CD4-positive, alpha-beta T cell treated with Interleukin-6 for 4 hours (primary cell): ENCODE data around the gene PXT1.

Experiments
- DNase-seq: peaks from one replicate; pipeline ENCODE4 v3.0.0-alpha.2; 2020; ENCODE audit warnings: mixed read lengths

Gene PXT1

DNA sequence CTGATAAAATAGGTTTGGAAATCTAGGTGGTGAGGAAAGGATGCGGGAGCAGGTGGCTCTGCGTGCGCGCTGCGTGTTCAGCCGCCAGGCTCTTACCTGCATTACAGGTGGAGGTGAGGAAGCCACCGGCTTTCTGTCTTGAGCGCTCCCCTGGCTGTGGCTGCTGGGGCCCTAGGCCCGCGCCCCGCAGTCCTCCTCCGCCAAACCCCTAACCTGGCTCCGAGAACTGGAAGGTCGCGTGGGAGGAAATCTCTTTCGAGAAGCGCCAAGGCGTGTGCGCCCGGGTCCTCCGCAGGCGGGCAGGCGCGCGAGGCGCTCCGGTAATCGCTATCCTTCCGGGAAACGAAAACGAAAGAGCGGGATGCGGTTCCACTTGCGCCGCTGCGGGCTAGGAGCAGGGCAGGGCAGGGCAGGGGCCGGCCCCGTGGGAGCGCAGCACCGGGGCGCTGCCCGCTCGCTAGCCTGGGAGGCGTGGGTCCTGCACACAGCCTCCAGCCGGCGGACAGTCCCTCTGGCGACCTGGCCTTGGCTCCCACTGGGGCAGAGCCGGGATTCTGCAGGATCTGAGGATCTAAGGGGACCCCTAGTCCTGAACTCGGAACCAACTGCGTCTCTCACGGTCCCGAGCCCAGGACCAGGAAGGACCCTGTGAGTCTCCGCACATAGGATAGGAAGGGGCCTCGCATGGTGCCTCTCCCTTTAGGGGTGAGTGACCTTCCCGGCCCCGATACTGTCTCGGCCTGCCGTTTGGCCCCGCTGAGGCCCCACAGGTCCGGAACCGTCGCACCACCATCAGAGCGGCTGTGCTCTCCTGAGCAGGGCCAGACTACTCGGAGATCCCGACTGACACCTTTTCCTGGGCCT is 55.0 kb downstream of the PXT1 start, which contains the start of gene ETV7:
Gene ETV7, minus strand, starts transcription at position 230 of the 864 bp plus-strand sequence. Its CDS starts 128 bp downstream, at position 102.
- peak; percentile 47 for DNase-seq

DNA sequence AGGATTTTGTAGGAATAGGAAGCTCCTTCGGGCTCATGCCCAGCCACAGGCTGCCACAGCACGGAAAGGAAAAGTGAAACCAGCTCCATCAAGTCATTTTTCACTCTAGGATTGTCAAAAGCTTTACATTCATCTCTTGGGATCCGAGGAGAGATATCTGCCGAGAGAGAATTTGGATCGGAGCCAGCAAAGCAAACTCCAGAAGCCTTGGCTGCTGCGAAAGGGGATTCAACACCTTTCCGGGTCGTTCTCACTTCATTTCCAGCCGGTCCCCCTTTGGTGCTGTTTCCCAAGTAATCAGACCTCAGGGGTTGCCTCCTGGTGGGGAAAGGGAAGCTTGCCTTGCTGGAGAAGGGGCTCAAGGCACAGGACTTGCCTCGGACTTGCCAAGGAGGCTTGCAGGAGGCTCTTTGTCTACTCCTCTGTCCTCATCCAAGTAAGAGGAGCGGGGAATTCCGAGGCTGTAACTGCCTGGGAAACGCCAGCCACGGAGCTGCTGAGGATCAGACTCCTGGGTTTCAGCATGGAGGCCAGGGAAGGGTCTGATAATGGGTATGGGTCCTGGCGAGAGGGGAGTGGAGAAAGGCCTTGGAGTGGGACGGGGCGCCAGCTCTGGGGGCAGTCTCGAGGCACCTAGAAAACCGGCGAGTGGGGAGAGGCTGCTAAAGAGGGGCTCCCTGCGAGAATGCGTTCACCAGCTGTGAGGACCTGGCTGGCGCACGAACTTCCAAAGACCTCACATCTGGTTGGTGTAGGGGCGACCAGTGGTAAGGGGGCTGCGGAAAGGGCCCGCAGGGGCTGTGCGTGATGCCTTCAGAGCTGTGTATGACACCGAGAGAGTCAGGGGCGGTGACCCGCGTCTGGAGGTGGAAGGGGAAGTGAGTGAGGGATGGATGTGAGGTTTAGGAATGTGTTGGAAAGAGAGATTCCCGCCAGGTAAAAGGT is 55.9 kb downstream of the PXT1 start:
- peak; percentile 26 for DNase-seq

DNA sequence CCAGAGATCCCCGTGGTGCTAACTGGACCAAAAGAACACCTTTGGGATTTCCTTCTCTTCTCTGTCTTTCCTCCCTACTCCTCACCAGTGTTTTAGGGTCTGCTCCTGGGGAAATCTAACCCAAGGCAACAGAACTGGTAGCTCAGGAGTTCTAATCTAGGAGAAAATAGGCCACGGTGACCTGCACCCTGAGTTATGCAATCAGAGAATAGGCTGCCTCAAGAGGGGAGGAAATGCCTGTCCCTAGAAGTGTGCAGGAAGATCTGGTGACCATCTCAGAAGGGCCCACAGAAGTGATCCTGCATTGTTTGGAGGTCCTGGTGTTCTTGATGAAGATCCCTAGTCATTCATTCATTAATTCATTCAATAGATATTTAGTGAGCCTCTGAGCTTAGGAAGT is 58.6 kb downstream of the PXT1 start:
- DNase-seq, result no peak

DNA sequence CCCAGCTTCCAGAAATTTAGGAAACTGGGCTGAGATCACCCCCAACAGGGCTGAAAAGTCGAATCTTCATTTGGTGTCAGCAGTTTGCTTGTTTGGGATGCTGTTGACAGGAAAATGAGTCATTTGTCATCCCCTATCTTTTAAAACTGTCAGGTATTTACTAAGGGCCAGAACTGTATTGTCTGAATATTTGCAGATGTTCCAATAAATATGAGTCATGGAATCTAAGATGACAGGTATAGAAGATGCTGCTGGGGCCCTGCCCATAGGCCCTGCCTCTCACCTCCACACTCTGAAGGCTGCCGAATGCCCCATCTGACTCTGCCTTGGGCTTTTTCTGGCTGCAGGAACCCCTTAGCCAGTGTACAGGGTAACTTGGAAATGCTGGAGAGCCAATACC is 59.0 kb downstream of the PXT1 start:
- peak; percentile 44 for DNase-seq

DNA sequence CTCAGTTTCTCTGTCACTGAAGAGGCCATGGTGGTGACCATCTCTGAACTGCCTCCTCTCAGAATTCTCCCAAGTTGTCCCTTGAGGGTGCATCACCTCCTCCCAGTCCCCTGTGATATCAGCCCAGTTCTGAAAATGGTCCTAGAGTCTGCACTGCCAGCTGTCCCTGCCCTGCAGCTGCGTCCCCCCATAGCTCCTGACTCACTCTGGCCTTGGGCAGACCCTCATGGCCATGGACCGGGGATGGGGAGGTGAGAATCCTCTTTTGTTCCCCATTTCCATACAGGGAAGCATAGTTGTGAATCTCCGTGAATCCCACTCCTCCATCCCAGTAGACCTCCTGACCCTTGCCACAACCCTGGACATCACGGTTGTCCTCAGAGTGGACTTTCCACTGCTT is 59.7 kb downstream of the PXT1 start:
- no peak for DNase-seq

DNA sequence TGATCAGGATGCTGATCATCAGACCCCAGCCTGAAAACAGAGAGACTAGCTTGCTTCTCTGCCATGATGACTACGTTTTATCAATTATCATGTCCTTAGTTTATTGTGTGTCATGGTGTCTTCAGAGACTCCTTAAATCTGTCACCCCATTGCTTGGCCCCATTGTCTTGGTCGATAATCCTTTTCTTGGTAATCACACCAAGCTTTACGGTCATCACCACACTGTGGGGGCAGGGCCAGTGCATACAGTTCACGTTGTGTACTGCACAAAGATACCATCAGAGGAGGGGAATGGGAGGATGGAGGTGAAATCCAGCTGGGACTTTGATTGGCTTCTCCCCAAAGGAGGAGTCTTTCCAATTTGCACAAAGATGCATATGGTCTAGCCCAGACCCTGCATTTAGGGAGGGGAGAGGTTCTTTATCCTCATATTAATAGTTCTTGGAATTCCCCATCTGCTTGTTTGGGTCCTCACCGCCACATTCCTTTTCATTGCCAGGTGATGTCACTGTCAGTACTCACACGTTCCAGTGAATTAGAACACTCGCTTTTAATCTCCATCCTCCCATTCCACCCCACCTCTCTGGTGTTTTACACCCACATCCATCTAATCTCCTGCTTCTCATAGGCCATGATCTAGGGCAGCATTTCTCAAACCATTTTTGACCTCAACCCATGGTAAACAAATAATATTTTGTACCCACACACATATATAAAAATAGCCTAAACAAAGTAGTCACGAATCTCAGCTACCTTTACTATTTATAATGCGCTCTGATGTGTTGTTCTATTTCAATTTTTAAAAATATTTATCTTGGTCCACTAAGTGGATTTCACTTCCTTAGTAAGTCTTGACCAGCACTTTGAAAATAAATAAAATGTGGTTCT is 60.9 kb downstream of the PXT1 start:
- no peak for DNase-seq

DNA sequence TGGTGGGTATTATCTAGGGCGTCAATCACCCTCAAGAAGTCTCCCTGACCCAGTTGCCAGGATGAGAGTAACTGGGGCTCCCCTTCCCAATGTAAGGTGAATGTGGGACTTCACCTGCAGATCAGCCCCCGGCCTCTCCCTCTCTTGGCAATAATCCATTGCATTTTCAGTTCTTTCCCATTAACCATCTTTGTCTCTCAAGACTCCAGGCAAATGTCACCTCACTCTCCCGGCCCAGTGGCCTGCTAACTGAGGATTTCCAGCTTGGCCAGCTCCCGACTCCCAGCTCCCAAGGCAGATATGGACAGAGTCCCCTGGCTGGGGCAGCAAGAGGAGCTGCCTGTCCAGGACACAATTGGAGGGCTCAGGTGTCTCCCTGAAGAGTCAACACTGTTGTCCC is 62.5 kb downstream of the PXT1 start:
- DNase-seq, result no peak

DNA sequence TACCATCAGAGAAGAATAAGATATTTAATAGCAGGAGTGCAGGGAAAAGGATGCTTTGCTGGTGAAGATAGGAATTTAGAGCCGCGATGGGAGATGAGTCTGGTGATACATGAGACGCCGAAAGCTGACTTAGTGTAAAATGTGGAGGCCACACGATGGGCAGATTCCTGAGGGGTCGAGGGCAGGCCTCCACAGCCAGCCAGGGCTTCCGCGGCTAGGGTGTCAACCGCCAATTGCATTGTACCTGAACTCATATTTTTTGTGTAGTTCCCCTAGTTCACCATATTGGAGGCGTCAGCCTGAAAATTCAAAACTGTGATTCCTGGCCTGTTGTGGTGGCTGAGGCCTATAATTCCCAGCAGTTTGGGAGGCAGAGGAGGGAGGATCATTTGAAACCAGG is 63.7 kb downstream of the PXT1 start:
- no peak for DNase-seq

DNA sequence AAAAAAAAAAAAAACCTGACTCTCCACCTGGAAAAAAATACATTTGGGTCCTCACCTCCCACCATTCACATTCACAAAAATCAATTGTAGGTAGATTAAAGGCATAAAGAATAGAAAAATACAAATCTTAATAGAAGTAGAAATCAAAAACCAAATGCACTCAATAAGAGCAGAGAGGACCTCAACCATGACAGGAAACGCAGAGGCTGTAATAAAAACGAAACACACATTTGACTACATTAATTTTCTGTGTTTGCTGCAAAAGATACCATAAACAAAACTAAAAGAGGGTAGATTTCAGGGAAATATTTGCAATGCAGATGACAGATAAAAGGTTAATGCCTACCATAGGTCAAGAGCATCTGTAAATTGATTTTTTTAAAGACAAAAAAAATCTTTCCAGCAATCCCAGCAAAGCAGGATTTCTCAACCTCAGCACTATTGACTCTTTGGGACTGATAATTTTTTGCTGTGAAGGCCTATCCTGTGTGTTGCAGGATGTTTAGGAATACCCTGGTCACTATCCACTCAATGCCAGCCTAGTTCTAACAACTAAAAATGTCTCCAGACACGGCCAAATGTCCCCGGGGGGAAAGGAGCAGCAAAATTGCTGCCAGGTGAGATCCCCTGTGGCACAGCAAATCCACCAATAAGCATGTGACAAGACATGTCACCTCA is 64.3 kb downstream of the PXT1 start:
- DNase-seq, result no peak

DNA sequence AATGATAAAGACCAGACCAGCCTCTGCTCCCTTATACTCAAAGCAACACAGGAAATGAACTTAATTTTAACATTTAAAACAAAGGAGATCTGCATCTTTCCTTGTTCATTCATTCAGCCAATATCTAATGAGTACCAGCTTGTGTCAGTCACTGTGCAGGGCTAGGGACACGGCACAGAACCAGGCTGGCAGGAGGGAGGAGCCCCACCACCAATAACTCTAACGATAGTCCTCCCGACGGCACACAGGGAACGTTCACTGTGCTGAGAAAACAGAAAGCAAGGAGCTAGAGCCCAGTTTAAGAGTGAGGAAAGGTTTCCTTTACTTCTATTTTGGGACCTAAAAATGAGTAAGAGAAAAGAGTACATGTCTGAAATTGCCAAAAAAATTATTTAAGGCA is 65.1 kb downstream of the PXT1 start:
- no peak for DNase-seq

DNA sequence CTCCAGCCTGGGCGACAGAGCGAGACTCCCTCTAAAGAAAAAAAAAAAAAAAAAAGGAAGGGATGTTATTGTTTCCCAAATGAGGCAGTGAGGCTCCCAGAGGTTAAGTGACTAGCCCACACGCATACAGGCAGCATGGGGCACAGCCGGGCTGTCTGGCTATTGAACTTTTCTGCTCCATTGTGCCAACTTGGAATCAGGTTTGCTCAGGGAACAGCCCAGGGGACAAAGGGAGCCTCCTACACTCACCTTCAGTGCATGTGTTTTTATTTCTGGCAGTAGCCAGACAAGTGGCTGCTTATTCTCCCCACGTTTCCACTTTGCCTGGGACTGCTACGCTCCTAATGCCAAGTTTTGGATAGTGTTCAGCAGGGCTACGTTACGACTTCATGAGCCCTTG is 65.9 kb downstream of the PXT1 start:
- DNase-seq, result no peak

DNA sequence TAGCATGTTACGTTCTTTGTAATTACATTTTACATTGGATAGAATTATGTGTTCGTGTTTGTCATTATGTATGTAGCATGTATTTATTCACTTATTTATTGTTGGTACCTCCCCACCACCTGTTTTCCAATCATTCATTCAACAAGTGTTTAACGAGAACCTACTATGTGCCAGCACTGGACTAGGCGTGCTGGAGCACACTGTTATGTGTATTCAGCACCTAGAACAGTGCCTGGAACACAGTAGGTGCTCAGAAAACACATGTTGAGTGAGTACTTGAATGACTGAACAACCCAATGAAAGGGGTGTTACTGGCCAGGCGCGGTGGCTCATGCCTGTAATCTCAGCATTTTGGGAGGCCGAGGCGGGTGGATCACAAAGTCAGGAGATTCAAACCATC is 66.5 kb downstream of the PXT1 start:
- DNase-seq, result no peak

DNA sequence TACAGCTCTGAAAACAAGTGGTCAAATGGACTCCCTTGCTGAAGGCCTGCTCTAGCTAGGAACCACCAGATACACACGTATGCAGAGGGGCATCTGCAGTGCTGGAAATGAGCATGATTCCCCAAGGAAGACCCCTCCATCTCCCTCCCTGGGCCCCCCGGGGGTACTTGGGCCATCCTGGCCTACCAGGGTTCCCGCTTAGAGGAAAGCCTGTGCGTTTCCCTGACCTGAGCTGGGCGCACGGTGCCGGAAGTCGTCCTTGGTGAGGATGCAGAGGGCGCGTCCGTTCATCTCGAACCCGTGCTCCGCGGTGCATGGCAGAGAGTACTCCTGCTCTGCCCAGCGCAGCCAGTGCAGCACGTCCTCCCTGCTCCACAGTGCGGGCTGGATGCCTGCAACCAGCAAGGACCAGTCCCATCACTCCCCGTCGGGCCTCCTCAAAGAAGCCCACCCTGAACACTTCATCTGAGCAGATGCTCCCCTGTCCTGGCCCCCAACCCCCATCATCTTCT is 67.0 kb downstream of the PXT1 start:
- DNase-seq, result no peak

DNA sequence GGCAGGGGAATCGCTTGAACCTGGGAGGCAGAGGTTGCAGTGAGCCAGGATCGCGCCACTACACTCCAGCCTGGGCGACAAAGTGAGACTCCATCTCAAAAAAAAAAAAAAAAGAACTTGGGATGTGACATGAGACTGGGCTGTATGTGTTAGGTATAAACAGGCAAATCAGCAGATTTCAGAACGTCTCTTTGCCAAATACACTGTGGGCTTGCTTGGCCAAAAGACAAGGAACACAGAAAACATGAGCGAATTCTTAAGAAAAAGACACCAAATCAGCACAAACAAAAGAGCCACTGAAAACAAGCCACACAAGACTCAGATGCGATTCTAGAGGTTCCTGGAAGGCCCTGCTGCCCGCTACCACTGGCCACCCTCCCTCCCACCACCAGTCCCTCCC is 67.7 kb downstream of the PXT1 start:
- DNase-seq, result no peak

DNA sequence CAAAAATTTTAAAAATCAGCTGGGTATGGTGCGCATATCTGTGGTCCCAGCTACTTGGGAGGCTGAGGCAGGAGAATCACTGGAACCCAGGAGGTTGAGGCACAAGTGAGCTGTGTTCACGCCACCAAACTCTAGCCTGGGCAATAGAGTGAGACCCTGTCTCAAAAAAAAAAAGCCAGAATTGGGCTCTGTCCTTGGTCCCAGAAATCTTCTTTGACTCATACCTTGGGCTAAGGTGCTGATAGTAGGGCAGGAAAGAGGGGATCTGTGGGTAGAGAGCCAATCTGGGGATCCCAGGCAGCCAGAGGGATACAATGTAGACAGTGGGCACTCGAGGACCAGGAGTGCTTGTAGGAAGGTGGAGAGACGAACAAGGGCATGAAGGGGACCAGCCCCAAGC is 68.5 kb downstream of the PXT1 start:
- DNase-seq, result no peak

DNA sequence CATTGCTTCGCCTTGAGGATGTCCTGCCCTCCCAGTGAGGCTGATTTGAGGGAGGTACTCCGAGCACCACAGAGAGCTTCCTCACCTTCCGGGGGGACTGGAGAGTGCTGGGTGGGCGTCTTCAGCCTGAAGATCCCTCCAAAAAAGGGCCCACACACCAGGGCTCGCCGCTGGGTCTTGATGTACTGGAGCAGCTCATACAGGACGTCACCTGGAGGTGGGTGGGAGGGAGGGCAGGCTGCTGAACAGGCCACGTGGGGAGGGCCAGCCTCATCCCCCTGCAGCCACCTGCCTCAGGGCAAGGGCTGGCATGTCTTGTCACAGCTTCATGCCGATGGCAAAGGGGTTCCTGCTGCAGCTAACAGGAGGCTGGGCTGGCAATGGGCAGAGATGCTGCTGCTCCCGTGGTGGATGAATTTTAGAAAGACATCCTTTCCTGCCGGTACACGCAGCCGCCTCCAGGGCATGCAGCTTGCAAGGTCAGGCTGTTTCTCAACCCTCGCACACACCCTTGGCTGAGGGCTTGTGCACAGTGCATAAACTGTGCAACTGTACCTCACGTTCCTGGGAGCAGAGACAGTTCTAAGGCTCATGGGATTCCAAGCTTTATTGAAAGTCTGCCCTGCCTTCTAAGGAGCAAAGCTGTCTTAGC is 69.2 kb downstream of the PXT1 start:
- DNase-seq, result no peak

DNA sequence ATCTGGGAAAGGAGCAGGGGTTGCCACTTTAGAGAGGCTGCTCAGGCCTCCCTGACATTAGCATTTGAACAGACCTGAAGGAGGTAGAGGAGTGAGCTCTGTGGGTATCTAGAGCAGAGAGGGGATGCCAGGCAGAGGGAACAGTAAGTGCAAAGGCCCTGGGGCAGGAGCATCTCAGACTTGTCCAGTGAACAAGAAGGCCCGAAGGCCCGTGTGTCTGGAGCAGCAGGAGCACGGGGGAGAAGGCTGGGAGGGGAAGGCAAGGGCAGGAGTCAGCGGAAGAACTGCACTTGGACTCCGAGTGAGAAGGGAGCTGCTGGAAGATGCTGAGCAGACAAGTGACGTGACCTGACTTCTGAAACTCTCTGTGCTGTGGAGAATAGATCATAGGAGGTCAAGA is 70.6 kb downstream of the PXT1 start:
- no peak for DNase-seq

DNA sequence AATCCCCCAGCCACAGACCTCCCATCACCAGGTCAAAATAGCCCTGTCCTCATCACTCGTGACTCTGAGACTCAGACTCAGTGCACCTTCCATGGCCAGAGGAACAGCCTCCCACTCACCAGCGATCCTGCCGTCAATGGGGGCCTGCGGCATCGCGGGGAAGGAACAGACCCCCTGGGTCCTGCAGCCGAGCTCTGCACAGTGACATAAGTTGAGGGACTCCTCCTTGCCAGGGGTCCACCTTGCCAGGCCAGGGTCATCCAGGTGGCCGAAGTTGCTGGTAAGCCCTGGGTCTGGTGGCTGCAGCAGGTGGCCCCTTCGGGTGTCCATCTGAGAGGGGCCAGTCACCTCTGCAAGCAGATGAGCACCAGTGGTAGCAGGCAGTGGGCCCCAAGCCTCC is 71.4 kb downstream of the PXT1 start:
- DNase-seq, result no peak

DNA sequence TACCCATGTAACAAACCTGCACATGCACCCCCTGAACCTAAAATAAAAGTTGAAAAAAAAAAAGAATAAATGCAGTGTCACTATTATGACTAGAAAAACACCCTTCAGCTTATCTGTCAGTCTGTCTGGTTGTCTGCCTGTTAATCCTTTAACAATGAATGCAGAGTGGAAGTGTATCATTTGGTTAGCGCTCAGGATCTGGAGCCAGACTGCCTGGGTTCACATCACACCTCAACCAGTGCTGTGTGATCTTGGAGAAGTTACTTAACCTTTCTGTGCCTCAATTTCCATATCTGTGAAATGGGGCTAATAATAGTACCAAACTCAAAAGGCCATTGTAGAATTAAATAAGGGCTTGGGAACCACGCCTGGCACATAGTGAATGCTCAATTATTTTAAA is 72.0 kb downstream of the PXT1 start:
- DNase-seq, result no peak

DNA sequence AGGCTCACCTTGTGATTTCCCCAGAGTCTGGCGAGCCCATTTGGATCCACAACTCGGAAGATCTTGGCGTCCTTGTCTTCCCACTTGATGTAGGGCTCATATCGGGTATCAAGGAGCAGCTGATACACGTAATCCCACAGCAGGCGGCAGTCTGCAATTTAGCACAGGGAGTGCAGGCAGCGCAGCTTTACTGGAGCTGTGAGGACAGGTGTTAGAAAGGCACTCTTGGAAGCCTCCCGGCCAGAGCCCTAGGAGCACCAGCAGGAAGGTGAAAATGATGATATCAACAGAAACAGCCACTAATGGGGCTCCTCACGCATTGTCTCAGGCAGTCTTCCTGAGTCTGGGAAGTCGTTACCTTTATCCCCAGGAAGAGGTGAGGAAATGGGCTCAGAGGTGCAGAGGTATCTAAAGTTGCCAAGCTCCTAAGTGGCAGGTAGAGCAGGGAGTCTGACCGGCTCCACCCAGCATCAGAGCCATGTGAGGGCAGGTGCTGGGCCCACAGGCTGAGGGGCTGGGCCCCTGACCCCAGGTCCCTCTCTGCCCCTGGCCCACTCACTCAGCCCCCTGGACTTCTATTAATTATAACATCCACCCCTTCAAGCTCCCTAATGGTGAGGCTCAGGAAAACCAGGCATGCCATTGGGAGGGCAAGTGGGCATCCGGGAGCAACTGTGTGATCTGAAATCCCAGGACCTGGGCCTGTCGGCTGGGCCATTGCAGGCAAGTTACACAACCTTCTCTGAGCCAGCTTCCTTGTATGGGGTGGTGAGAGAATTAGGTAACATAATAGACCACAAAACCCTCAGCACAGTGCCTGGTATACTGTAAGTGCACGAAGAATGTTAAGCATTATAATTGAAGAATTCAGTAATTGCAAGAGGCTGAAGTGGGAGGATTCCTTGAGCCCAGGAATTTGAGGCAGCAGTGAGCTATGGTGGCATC is 73.5 kb downstream of the PXT1 start:
- no peak for DNase-seq
